Ramos (cell line): Measurements from ENCODE around the gene GNA15.
"Not testable (repeated sequence)": the region's sequence is repeated elsewhere in the genome, so short reads cannot be mapped to it uniquely, and the experiment has no call there.

Experiments
- in situ Hi-C: fragments of 300-500 bp; cut with MboI; formaldehyde crosslinking; loops from one replicate; pipeline ENCODE4 v1.14.3; 2022; ENCODE audit warnings: low sequenced_read_pairs; ENCODE audit not compliant: unreplicated experiment

Gene GNA15

GRCh38 chr19:3135961-3136683 lies at the start of gene GNA15:
Gene GNA15, plus strand, starts transcription at chr19:3136033. Its CDS starts 418 bp downstream, at chr19:3136451.
- in situ Hi-C loops, result no loop called here

GRCh38 chr19:3087769-3088168 lies 48.1 kb upstream of the GNA15 start:
- in situ Hi-C loops, result no loop called here

GRCh38 chr19:3089299-3089855 lies 46.5 kb upstream of the GNA15 start:
- in situ Hi-C loops, result not testable (repeated sequence)

- in situ Hi-C loops, result no loop called here
Observed at GRCh38 chr19:3094601-3095440, 41.0 kb upstream of the GNA15 start.

GRCh38 chr19:3095441-3096191 lies 40.2 kb upstream of the GNA15 start:
- in situ Hi-C loops, result no loop called here

GRCh38 chr19:3096267-3096901 lies 39.4 kb upstream of the GNA15 start:
- in situ Hi-C loops, result no loop called here

GRCh38 chr19:3096902-3097326 lies 38.9 kb upstream of the GNA15 start:
- in situ Hi-C loops, result no loop called here

GRCh38 chr19:3097442-3097871 lies 38.4 kb upstream of the GNA15 start:
- in situ Hi-C loops, result no loop called here

- in situ Hi-C loops, result no loop called here
Observed at GRCh38 chr19:3098141-3098514, 37.7 kb upstream of the GNA15 start.

GRCh38 chr19:3098515-3099346 lies 37.1 kb upstream of the GNA15 start:
- in situ Hi-C loops, result no loop called here

- in situ Hi-C loops, result loop anchor here (10.0 kb wide), 1 partner anchor 135 kb away; no protein-coding TSS in a partner anchor
Observed at GRCh38 chr19:3099347-3100145, 36.3 kb upstream of the GNA15 start.

GRCh38 chr19:3100331-3100730 lies 35.5 kb upstream of the GNA15 start:
- in situ Hi-C loops, result loop anchor here (10.0 kb wide), 1 partner anchor 136 kb away; no protein-coding TSS in a partner anchor

GRCh38 chr19:3100747-3101730 lies 34.8 kb upstream of the GNA15 start:
- in situ Hi-C loops, result loop anchor here (10.0 kb wide), 1 partner anchor 136 kb away; no protein-coding TSS in a partner anchor

GRCh38 chr19:3102239-3103140 lies 33.3 kb upstream of the GNA15 start:
- in situ Hi-C loops, result loop anchor here (10.0 kb wide), 1 partner anchor 138 kb away; no protein-coding TSS in a partner anchor

GRCh38 chr19:3104708-3104983 lies 31.2 kb upstream of the GNA15 start:
- in situ Hi-C loops, result loop anchor here (10.0 kb wide), 1 partner anchor 140 kb away; no protein-coding TSS in a partner anchor
